Brain microvascular endothelial cell (primary cell): Measurements from ENCODE around the gene LRRTM4.

Experiments used
- DNase-seq: peaks from one replicate; pipeline ENCODE4 v3.0.0-alpha.2; 2020
- H3K27ac ChIP-seq: fragments of 250-450 bp; sonication (Bioruptor Pico); 2 replicates; pipeline ENCODE4 v1.5.1; 2020; ENCODE audit warnings: mild to moderate bottlenecking, moderate library complexity
- H3K27me3 ChIP-seq: fragments of 250-450 bp; sonication (Bioruptor Pico); replicated peaks from 2 replicates; pipeline ENCODE4 v1.5.1; 2020; ENCODE audit warnings: mild to moderate bottlenecking
- H3K36me3 ChIP-seq: fragments of 250-450 bp; sonication (Bioruptor Pico); replicated peaks from 2 replicates; pipeline ENCODE4 v1.5.1; 2020; ENCODE audit warnings: mild to moderate bottlenecking
- H3K4me3 ChIP-seq: 2 replicates; pipeline ENCODE4 v1.5.1; 2011; ENCODE audit warnings: low read depth, mild to moderate bottlenecking, control low read depth, low read length, moderate library complexity
- in situ Hi-C: cut with HindIII; loops from 2 replicates; pipeline ENCODE4 v1.10.0; 2017; ENCODE audit warnings: low sequenced_read_pairs, low pct_ligation_motif_present
- TF ChIP-seq, protein P1 (sequence below): IDR thresholded peaks from 2 replicates; pipeline ENCODE4 v1.5.1; 2011; ENCODE audit warnings: low read depth, mild to moderate bottlenecking, moderate library complexity, low read length, control low read depth, inconsistent platforms; ENCODE audit errors: missing control alignments

The LRRTM4 gene

DNA sequence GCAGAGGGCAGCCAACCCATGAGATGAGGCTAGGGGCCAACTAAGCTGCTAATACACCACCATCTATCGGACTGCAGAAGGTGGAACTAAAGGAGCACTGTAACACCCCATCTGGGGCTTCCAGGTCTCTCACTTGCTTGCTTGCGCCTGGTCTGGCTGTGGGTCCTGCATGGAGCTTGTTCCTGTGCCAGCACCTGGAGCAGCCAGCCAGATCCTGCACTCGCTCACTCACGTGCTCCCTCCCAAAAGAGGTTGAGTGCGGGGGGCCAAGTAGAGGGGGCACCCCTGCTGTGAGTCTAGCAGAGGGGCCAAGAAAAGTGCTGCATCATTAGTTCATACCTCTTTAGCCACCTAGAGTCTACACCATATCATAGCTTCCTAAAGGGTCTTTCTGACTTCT is 250.9 kb downstream of the LRRTM4 start:
- TF ChIP-seq, protein P1, sequence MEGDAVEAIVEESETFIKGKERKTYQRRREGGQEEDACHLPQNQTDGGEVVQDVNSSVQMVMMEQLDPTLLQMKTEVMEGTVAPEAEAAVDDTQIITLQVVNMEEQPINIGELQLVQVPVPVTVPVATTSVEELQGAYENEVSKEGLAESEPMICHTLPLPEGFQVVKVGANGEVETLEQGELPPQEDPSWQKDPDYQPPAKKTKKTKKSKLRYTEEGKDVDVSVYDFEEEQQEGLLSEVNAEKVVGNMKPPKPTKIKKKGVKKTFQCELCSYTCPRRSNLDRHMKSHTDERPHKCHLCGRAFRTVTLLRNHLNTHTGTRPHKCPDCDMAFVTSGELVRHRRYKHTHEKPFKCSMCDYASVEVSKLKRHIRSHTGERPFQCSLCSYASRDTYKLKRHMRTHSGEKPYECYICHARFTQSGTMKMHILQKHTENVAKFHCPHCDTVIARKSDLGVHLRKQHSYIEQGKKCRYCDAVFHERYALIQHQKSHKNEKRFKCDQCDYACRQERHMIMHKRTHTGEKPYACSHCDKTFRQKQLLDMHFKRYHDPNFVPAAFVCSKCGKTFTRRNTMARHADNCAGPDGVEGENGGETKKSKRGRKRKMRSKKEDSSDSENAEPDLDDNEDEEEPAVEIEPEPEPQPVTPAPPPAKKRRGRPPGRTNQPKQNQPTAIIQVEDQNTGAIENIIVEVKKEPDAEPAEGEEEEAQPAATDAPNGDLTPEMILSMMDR, result no peak
- Histone ChIP-seq H3K27me3 (no peaks in the 10 kb centered on the region), H3K4me3 (no peak overlapping the region), H3K36me3 (no peaks in the 10 kb centered on the region), H3K27ac (no peak overlapping the region)
- in situ Hi-C loops, result no loop called here
- DNase-seq, result no peak

DNA sequence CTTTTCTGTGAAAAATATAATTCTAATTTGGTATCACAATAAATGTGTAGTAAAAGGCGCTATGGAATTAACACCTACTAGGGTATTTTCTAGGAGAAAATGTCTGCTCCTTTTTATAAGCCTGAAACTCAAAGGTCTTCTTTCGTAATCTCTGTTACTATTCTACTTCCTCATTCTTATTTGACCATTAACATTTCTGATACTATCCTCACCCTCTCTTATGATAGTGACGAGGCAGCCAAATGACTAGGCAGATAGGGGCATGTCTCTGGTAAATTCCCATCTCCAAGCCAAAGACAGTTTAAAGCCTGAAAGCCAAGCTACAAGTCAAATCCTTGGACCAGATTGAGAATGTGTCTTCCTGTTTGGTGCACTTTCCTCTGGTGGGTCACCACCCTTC is 251.7 kb downstream of the LRRTM4 start:
- Histone ChIP-seq H3K36me3 (no peaks in the 10 kb centered on the region), H3K27ac (no peak overlapping the region), H3K4me3 (no peak overlapping the region), H3K27me3 (no peaks in the 10 kb centered on the region)
- in situ Hi-C loops, result no loop called here
- DNase-seq, result no peak
- TF ChIP-seq, protein P1, result no peak

DNA sequence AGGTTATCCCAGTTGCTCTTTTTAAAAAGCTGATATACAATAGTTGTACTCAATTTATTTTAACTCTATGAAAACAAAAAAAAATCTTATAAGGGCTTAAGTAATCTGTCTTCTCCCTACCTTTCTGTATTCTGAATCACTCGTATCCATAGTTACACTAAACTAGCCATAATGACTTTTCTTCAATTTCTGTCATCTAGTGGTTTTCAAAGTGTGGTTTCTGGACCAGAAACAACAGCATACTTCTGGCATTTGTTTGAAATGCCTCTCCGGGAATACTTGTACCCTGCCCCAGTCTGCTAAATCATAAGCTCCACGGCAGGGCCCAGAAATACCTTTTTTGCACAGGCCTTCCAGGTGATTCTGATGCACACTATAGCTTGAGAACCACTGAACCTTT is 253.6 kb downstream of the LRRTM4 start:
- TF ChIP-seq, protein P1, result no peak
- no peak for DNase-seq
- no peaks in the 10 kb centered on the region for H3K36me3 ChIP-seq
- no peaks in the 10 kb centered on the region for H3K27me3 ChIP-seq
- in situ Hi-C loops, result no loop called here
- H3K4me3 ChIP-seq, result no peak overlapping the region
- H3K27ac ChIP-seq, result no peak overlapping the region

GRCh38 chr2:77232909-77233425 is 289.2 kb downstream of the LRRTM4 start:
- TF ChIP-seq, protein P1, result no peak
- Histone ChIP-seq H3K27ac (no peak overlapping the region), H3K27me3 (no peaks in the 10 kb centered on the region), H3K36me3 (no peaks in the 10 kb centered on the region), H3K4me3 (no peak overlapping the region)
- DNase-seq, result no peak
- in situ Hi-C loops, result no loop called here

- Histone ChIP-seq H3K4me3 (no peak overlapping the region), H3K36me3 (no peaks in the 10 kb centered on the region), H3K27me3 (no peaks in the 10 kb centered on the region), H3K27ac (no peak overlapping the region)
- in situ Hi-C loops, result no loop called here
- TF ChIP-seq, protein P1, result no peak
- DNase-seq, result no peak
Observed at GRCh38 chr2:77228391-77228790, 293.8 kb downstream of the LRRTM4 start.

GRCh38 chr2:77210725-77211124 is 311.5 kb downstream of the LRRTM4 start:
- no peak overlapping the region for H3K27ac ChIP-seq
- in situ Hi-C loops, result no loop called here
- no peaks in the 10 kb centered on the region for H3K36me3 ChIP-seq
- no peak overlapping the region for H3K4me3 ChIP-seq
- DNase-seq, result no peak
- TF ChIP-seq, protein P1, result no peak
- H3K27me3 ChIP-seq, result no peaks in the 10 kb centered on the region
